KOPT-K1 (cell line): Measurements from ENCODE around the gene C13orf46.
"Not testable (repeated sequence)": the region's sequence is repeated elsewhere in the genome, so short reads cannot be mapped to it uniquely, and the experiment has no call there.

Experiments
- H3K27ac ChIP-seq: fragments of 200-600 bp; sonication (generic); 2 replicates; pipeline ENCODE4 v1.5.1; 2016; ENCODE audit warnings: antibody characterized with exemption, mild to moderate bottlenecking, low read depth, low read length; ENCODE audit not compliant: poor library complexity, severe bottlenecking
- H3K36me3 ChIP-seq: fragments of 200-600 bp; sonication (generic); 2 replicates; pipeline ENCODE4 v1.5.1; 2017; ENCODE audit warnings: antibody characterized with exemption, mild to moderate bottlenecking, low read length, moderate library complexity; ENCODE audit not compliant: insufficient read depth
- H3K9me3 ChIP-seq: fragments of 200-600 bp; sonication (generic); 2 replicates; pipeline ENCODE4 v1.5.1; 2017; ENCODE audit warnings: antibody characterized with exemption, low read length, mild to moderate bottlenecking; ENCODE audit not compliant: insufficient read depth, poor library complexity, severe bottlenecking

Gene C13orf46

GRCh38 chr13:113973218-113974164 lies at the start of gene C13orf46:
Gene C13orf46 (minus strand): TSS chr13:113974076. CDS start chr13:113973997, 79 bp downstream.
- no peaks in the 10 kb centered on the region for H3K9me3 ChIP-seq
- peaks cover 40% of the 10 kb centered on the region for H3K36me3 ChIP-seq
- H3K27ac ChIP-seq, result no peak within 1 kb of the TSS

- Histone ChIP-seq H3K9me3 (no peaks in the 10 kb centered on the region), H3K36me3 (peaks cover 76% of the 10 kb centered on the region)
Observed at GRCh38 chr13:114022876-114023275, 49.0 kb upstream of the C13orf46 start.

DNA sequence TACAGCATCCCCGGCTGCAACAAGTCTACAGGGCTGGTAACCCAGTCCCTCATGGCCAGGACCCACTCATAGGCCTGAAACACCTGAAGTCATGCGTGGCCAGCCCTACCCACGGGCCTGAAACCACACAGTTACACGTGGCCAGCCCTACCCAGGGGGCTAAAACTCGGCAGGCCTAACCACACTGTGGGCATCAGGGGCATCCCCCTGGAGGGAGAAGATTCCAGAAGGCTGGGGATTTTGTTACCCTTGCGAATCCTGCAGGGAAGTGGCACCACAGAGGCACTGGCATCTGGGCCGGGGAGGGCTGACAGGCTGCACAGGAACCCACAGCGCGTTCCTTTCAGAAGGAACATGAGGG lies 48.4 kb upstream of the C13orf46 start:
- Histone ChIP-seq H3K36me3 (peaks cover 82% of the 10 kb centered on the region), H3K27ac (no peak overlapping the region), H3K9me3 (no peaks in the 10 kb centered on the region)

More at GRCh38 chr13:114022876-114023275, 49.0 kb upstream of the C13orf46 start:
- no peak overlapping the region for H3K27ac ChIP-seq

GRCh38 chr13:114021464-114022308 lies 47.8 kb upstream of the C13orf46 start:
- H3K9me3 ChIP-seq, result no peaks in the 10 kb centered on the region
- H3K36me3 ChIP-seq, result peaks cover 82% of the 10 kb centered on the region
- no peak overlapping the region for H3K27ac ChIP-seq

DNA sequence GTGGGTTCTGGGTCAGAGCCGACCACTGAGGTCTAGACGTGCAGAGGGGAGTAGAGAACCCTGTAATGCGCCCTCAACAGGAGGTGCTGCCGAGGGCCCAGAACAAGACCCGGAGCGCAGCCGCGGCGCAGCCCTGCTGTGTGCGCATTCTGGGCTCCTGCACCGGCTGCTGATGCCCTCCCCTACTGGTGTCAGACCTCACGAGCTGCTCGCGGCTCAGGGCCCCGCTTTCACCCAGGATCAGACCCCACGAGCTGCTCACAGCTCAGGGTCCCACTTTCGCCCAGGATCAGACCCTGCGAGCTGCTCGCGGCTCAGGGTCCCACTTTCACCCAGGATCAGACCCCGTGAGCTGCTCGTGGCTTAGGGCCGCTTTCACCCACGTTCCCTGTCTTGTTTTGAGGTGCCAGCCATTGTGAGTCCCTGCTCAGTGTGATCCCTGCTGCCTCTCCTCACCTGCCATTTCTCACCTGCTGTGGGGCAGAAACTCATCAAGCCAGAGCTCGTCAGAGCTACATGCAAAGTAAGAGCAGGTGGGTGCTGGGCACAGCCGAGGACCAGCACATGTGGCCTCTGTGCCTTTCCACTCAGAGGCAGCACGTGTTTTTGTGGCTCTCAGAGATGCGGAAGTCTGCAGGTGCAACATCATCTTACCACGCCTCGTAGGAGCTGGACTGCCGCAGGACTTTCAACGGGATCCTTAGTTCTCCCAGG lies 47.0 kb upstream of the C13orf46 start:
- H3K36me3 ChIP-seq, result peaks cover 82% of the 10 kb centered on the region
- no peak overlapping the region for H3K27ac ChIP-seq
- H3K9me3 ChIP-seq, result no peaks in the 10 kb centered on the region

- H3K27ac ChIP-seq, H3K9me3 ChIP-seq: not testable (repeated sequence)
- H3K36me3 ChIP-seq, result peaks cover 82% of the 10 kb centered on the region
Observed at GRCh38 chr13:114020134-114020533, 46.3 kb upstream of the C13orf46 start.

- Histone ChIP-seq H3K9me3 (no peaks in the 10 kb centered on the region), H3K27ac (no peak overlapping the region), H3K36me3 (peaks cover 82% of the 10 kb centered on the region)
Observed at GRCh38 chr13:114019367-114019766, 45.5 kb upstream of the C13orf46 start.

- no peaks in the 10 kb centered on the region for H3K9me3 ChIP-seq
- peaks cover 82% of the 10 kb centered on the region for H3K36me3 ChIP-seq
- no peak overlapping the region for H3K27ac ChIP-seq
Observed at GRCh38 chr13:114018461-114019055, 44.7 kb upstream of the C13orf46 start.

DNA sequence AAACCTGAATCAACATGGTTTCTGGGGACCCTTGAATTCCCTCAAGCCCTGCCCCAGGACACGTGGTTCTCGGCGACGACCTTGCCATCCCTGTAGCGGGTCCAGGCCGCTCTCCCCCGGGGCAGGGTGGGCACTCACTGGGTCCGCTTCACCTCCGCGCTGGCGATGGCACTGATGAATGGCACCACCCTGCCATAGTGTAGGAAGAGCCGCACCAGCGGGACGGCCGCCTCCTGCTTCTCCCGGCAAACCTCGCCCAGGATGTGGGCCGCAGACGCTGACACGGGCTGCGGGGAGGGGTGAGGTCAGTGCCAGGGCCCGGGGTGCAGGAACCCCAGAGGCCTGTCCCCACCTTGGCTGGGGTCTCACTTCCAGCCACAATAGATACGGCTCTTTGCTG lies 44.1 kb upstream of the C13orf46 start:
- H3K27ac ChIP-seq, result no peak overlapping the region
- H3K36me3 ChIP-seq, result peaks cover 80% of the 10 kb centered on the region
- H3K9me3 ChIP-seq, result no peaks in the 10 kb centered on the region

- Histone ChIP-seq H3K27ac (no peak overlapping the region), H3K9me3 (no peaks in the 10 kb centered on the region), H3K36me3 (peaks cover 81% of the 10 kb centered on the region)
Observed at GRCh38 chr13:114017028-114017630, 43.3 kb upstream of the C13orf46 start.

GRCh38 chr13:114016321-114017027 lies 42.6 kb upstream of the C13orf46 start:
- peaks cover 86% of the 10 kb centered on the region for H3K36me3 ChIP-seq
- H3K9me3 ChIP-seq, result no peaks in the 10 kb centered on the region
- no peak overlapping the region for H3K27ac ChIP-seq

- no peak overlapping the region for H3K27ac ChIP-seq
- no peaks in the 10 kb centered on the region for H3K9me3 ChIP-seq
- H3K36me3 ChIP-seq, result peaks cover 89% of the 10 kb centered on the region
Observed at GRCh38 chr13:114015969-114016295, 42.1 kb upstream of the C13orf46 start.

- Histone ChIP-seq H3K36me3 (peaks cover 86% of the 10 kb centered on the region), H3K9me3 (no peaks in the 10 kb centered on the region), H3K27ac (no peak overlapping the region)
Observed at GRCh38 chr13:114015111-114015968, 41.5 kb upstream of the C13orf46 start.
